GM19463 (cell line): Measurements from ENCODE around the gene PHYH.

Experiments used
- ATAC-seq: cut with Tn5 transposase; IDR thresholded peaks from one replicate; pipeline ENCODE4 v1.9.1; 2021; ENCODE audit warnings: mild to moderate bottlenecking, moderate library complexity; ENCODE audit not compliant: unreplicated experiment

The PHYH gene

DNA sequence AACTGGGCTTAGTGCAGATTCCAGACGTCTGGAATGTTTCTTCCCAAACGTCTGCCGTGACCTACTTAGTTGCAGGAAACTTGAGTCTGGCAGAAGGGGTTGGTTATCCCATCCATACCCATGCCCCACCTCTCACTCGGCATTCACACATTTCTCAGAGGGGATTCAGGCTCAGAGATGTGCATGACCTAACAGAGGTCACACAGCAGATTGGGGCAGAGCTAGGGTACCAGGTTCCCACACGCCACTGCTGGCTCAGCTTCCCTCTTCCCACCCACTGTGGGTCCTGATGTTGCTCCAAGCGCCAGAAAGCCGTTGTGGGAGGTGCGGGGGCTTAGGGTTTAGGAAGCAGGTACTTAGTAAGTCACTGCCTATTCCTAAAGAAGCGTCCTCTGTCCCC, 68.7 kb downstream of the PHYH start:
- ATAC-seq: no peak
